H7 (cell line): Measurements from ENCODE around the gene DNAH8. TPM values are rescaled to one million over a fixed set of nuclear protein-coding genes. Genes with fewer than 3 reads are reported as not detected.
"Not testable (repeated sequence)": the region's sequence is repeated elsewhere in the genome, so short reads cannot be mapped to it uniquely, and the experiment has no call there.

Experiments used
- DNase-seq: peaks from one replicate; pipeline ENCODE4 v3.0.0; 2012
- H3K27me3 ChIP-seq: 2 replicates; pipeline ENCODE4 v1.6.0; 2011; ENCODE audit warnings: mild to moderate bottlenecking, low read length; ENCODE audit not compliant: control insufficient read depth, insufficient read depth
- H3K36me3 ChIP-seq: replicated peaks from 2 replicates; pipeline ENCODE4 v1.5.1; 2011; ENCODE audit warnings: low read length; ENCODE audit not compliant: control insufficient read depth, insufficient read depth
- H3K4me3 ChIP-seq: 2 replicates; pipeline ENCODE4 v1.5.1; 2011; ENCODE audit warnings: low read depth, mild to moderate bottlenecking, control low read depth, low read length, moderate library complexity; ENCODE audit not compliant: insufficient read depth
- total RNA-seq: library from RNA; depleted of rRNA; stranded (reverse); fragments of >200 nt; shearing (Covaris generic); gene quantifications from 2 replicates; pipeline ENCODE4 v1.2.3, GENCODE V29; 2014

DNAH8 gene
- total RNA-seq, 1 experiment from 2014 or later, result 0.03 TPM

DNA sequence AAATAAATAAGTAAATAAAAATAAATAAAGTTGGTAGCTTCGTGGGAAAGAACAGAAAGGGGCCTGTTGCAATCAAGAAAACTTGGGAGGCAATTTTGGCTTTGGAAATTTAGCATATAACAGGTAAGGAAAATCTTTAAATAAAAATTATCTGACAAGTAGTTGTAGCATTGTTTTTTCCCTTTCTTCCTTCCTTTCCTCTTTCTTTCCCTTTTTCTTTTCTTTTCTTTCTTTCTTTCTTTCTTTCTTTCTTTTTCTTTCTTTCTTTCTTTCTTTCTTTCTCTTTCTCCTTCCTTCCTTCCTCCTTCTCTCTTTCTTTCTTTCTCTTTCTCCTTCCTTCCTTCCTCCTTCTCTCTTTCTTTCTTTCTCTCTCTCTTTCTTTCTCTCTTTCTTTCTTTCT is 158.7 kb downstream of the DNAH8 start:
- not testable (repeated sequence) for H3K4me3 ChIP-seq, DNase-seq, H3K36me3 ChIP-seq, H3K27me3 ChIP-seq

DNA sequence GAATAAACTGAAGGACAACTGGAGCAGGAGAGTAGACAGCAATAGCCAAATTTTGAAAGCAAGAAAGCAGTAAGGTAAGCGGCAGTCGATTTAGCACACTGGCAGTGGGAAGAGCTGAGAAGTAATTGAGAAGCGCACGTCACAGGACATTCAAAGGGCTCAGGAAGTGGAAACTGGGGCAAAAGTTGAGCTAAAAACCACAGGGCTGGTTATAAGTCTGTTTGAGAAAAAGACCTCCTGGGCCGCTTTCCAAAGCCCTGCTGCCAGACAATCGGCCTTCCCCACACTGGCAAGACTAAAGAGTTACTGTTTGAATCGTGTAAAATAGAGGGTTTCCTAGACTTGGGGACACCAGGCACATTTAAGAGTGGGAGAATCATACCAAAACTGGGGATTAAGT is 161.4 kb downstream of the DNAH8 start:
- Histone ChIP-seq H3K36me3 (no peaks in the 10 kb centered on the region), H3K4me3 (no peak overlapping the region), H3K27me3 (no peaks in the 10 kb centered on the region)
- DNase-seq, result no peak

DNA sequence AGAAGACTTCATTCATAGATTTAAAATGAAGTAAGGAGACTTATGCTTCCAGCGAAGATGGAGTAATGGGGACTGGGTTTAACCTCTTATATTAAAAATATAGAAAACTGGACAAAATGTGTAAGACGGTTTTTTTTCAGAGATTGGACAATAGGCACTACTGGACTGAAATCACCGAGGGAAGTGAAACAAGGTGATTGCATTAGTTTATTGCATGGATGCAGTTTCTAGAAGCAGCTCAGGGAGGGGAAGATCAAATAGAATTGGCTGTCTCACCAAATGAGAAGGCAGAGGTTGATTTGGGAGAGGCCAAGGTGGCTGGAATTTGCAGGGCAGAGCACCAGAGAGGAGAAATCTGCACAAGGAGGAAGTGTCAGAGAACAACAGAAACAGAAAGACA is 162.6 kb downstream of the DNAH8 start:
- Histone ChIP-seq H3K36me3 (no peaks in the 10 kb centered on the region), H3K27me3 (no peaks in the 10 kb centered on the region), H3K4me3 (no peak overlapping the region)
- DNase-seq, result no peak

DNA sequence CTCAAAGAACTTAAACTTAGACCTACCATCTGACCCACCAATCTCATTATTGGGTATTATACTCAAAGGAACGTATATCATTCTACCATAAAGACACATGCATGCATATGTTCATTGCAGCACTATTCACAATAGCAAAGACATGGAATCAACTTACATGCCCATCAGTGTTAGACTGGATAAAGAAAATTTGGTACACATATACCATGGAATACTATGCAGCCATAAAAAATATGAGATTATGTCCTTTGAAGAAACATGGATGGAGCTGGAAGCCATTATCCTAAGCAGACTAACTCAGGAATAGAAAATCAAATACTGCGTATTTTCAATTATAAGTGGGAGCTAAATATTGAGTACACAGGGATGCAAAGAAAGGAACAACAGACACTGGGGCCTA is 167.0 kb downstream of the DNAH8 start:
- DNase-seq, result no peak
- Histone ChIP-seq H3K36me3 (no peaks in the 10 kb centered on the region), H3K27me3 (no peaks in the 10 kb centered on the region)

DNA sequence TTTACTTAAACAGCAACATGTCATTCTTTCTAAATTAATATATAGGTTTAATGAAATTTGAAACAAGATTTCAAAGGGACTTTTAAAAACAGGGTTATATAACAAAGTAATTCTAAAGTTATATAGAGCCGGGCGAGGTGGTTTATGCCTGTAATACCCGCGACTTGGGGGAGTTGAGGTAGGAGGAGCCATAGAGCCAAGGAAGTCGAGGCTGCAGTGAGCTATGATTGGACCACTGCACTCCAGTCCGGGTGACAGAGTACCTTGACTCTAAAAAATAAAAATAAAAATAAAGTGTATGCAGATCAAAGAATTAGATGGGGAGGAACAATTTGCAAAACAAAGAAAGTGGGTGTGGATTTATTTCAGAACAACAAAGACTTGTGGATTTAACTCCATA is 182.4 kb downstream of the DNAH8 start:
- Histone ChIP-seq H3K4me3 (no peak overlapping the region), H3K36me3 (no peaks in the 10 kb centered on the region), H3K27me3 (no peaks in the 10 kb centered on the region)
- peak; percentile 12 for DNase-seq

More for the DNA sequence above, 167.0 kb downstream of the DNAH8 start:
- no peak overlapping the region for H3K4me3 ChIP-seq

DNA sequence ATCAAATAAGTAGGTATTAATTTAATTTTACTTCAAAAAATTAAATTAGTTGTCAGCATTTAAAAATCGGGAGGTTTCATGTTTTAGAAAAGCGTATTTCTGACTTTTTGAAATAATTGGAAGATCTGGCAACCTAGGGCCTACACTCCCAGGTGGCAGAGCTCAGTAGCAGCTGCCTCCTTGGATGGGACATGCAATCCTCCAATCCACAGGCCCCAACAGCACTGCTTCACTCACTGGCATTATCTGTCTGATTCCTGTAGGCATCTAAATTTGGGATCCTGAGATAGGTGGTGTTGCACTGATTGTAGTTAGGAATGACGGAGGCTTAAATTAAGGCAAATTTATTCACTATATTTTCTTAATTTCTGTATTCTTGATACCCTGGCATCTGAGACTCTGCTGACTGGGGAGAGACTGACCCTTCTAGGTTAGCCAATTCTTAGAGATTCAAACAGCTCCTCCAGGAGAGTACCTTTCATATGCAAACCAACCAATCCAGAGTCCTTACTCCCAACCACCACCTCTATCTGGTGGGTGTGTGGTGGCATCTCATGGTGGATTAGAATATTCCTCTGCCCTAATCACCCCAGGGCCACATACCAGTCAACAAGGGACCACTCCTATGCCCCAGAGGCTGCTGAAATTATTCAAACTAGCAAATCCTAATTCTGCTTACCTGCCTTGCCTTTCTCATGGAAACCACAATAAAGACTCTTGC is 186.9 kb downstream of the DNAH8 start:
- no peak overlapping the region for H3K4me3 ChIP-seq
- H3K36me3 ChIP-seq, result no peaks in the 10 kb centered on the region
- peak; percentile 28 for DNase-seq
- H3K27me3 ChIP-seq, result no peaks in the 10 kb centered on the region

DNA sequence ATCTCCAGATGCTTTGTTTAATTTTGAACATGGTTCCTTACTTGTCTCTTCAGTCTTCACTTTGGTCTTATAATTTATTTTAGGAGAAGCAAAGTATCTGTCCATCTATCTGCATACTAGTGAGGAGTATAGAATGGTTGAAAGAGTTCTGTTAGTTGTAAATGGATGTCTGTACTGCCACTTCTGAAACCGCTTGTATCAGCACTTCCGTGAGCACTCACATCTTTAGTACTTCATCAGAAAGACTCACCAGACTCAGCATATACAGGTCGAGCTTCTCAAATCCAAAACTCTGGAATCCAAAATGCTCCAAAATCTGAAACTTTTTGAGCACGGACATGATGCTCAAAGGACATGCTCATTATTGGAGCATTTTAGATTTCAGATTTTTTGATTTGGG is 191.5 kb downstream of the DNAH8 start:
- DNase-seq, result no peak
- no peaks in the 10 kb centered on the region for H3K36me3 ChIP-seq
- no peak overlapping the region for H3K4me3 ChIP-seq
- H3K27me3 ChIP-seq, result no peaks in the 10 kb centered on the region

DNA sequence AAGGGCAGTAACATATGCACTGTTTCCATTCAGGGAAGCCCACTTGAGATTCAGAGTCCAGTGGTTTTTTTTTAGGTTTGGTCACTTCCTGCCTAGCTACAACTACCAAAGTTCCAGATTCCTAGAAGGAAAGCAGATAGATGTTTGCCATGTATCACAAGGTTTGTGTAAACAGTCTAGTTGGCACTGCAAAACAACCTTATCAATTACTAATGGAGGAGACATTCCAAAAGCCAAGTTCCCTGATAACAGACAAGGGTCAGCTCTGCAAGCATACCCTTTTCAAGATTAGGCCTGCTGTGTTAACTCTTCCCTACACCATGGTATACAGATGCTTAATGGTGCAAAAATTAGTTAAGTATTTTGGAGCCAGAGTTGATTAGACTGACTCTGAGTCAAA is 192.2 kb downstream of the DNAH8 start:
- Histone ChIP-seq H3K27me3 (no peaks in the 10 kb centered on the region), H3K4me3 (no peak overlapping the region), H3K36me3 (no peaks in the 10 kb centered on the region)
- no peak for DNase-seq

DNA sequence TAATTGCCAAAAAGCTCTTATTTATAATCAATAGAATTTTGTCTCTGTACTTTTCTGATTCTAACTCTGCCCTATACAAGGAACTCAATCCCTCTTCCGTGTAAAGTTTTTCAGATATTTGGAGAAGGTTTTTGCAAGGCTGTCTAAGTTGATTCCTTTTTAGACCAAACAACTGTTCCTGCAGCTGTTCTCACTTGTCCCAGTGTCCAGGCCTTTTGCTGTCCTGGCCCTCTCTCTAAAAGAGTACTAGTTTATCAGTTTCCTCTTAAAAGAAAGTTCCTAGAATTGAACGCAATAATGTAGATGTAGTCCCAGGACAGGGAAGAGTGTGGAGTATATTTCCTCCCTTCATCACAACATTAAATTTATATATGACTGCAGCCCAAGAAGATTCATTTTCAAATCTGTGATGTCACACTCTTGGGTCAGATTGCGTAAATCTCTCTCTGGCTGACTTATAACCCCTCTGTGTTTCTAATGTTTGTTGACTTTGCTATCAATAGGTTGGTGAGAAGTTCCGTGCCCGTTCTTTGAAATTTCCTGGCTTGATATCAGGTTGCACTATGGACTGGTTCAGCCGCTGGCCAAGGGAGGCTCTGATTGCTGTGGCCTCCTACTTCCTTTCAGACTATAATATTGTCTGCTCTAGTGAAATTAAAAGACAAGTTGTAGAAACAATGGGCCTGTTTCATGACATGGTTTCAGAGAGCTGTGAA is 194.1 kb downstream of the DNAH8 start:
- no peaks in the 10 kb centered on the region for H3K36me3 ChIP-seq
- no peak overlapping the region for H3K4me3 ChIP-seq
- no peak for DNase-seq
- no peaks in the 10 kb centered on the region for H3K27me3 ChIP-seq

DNA sequence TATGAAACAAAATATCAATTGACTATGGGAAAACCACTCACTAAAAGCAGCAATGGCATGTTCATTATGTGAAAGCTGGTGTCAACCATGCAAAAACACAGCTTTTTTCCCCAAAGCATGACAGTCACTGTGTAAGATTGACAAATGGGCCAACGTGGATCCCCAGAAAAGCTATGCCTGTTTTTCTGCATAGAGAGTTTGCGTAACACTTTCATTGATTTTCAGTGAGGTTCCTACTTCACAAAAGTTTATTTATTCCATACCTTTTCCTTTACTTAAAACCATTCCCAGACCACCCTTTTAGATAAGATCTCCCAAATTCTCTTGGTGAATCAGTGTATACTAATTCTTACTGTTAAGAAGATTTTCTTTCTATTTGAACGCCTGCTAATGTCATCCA is 195.1 kb downstream of the DNAH8 start:
- H3K36me3 ChIP-seq, result no peaks in the 10 kb centered on the region
- DNase-seq, result no peak
- no peak overlapping the region for H3K4me3 ChIP-seq
- H3K27me3 ChIP-seq, result no peaks in the 10 kb centered on the region

DNA sequence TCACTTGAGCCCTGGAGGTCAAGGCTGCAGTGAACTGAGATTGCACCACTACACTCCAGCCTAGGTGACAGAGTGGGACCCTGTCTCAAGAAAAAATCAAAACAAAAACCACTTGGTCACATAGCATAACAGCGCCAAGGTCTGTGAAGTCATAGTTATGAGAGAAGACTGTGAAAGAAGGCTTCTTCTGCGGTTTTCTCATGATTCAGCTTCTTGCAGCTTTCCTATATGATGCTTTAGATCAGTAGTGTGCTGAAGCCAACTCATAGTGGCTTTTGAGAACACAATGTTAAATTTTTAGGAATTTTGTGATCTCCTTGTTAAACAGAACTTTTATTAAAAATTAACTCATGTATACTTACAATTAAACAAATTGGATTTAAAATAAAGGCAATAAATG is 197.3 kb downstream of the DNAH8 start:
- Histone ChIP-seq H3K4me3 (no peak overlapping the region), H3K27me3 (no peaks in the 10 kb centered on the region), H3K36me3 (no peaks in the 10 kb centered on the region)
- no peak for DNase-seq

DNA sequence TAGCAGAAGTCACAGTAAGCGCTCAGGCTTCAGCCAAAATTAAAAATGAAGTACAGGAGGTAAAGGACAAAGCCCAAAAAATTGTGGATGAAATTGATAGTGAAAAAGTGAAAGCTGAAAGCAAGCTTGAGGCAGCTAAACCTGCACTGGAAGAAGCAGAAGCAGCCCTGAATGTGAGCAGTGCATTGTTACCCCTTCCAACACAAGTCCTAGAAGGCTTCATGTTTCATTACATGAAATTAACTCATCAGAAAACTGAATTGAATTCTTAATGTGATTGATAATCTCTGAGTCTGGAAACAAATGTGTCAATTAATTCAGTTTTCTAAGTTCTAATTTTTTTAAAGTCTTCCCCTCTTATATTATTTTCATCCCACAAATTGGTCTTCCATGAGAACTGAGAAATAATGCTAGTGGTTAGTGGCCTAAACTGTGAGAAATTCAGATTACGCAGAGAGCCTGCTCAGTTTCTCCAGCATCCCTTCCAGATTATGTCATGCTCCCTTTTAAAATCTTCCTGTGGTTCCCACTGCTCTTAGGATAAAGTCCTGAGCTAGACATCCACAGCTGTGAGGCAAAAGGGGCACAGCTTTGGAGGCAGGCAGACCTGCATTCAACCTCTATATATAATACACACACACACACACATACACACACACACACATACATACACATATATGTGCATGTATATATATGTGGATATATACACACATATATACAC is 200.3 kb downstream of the DNAH8 start:
- DNase-seq, result no peak
- H3K4me3 ChIP-seq, result no peak overlapping the region
- H3K36me3 ChIP-seq, result no peaks in the 10 kb centered on the region
- no peaks in the 10 kb centered on the region for H3K27me3 ChIP-seq

DNA sequence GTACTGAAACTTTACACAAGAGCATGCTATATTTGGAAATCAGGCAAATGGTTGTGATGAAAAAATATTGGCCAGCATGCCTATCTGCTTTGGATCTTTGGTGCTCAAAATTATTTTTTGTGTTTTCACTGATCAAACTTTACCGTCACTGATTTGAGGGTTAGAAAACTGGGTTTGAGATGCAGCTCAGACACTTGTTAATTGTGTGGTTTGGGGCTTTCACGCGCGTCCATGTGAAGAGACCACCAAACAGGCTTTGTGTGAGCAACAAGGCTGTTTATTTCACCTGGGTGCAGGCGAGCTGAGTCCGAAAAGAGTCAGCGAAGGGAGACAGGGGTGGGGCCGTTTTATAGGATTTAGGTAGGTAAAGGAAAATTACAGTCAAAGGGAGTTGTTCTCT is 206.4 kb downstream of the DNAH8 start:
- H3K27me3 ChIP-seq, H3K36me3 ChIP-seq, DNase-seq: not testable (repeated sequence)

DNA sequence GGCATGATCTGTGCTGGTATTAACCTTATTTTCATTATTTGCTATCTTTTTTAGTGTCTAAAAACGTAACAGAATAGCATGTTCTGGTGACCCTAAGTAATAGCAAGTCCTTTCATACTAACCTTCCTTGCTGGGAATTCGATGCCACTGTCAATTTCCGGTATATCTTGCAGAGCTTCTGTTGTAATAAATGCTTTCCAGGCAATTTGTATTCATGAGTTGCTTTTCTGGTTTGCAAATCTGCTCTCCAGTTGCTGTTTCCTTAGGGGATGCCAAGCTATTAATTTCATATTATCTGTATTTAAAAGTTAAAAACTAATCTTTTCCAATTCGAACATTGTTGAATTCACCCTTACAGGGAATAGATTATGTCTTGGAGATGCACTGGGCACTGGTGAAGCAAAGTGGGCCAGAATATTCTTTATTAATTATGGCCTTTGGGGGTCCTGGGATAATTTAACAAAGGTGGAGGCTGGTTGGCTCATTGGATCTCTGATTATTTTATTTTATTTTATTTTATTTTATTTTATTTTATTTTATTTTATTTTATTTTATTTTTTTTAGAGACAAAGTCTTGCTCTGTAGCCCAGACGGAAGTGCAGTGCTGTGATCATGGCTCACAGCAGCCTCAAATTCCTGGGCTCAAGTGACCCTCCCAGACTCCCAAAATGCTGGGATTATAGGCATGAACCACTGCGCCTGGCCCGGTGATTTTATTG is 209.8 kb downstream of the DNAH8 start:
- H3K36me3 ChIP-seq, result no peaks in the 10 kb centered on the region
- no peaks in the 10 kb centered on the region for H3K27me3 ChIP-seq
- no peak overlapping the region for H3K4me3 ChIP-seq
- DNase-seq, result no peak

More for the DNA sequence above, 206.4 kb downstream of the DNAH8 start:
- H3K4me3 ChIP-seq, result not testable (repeated sequence)
